H1 (cell line): ENCODE measurements around the gene FBXL12. TPM values are rescaled to one million over a fixed set of nuclear protein-coding genes. Genes with fewer than 3 reads are reported as not detected.

Experiments used
- CBX8 ChIP-seq: fragments of 300-800, 300-1000 bp; sonication (generic); IDR thresholded peaks from 2 replicates; pipeline ENCODE4 v1.7.1; 2016; ENCODE audit warnings: low read depth, low read length, borderline replicate concordance
- JUN ChIP-seq: IDR thresholded peaks from 2 replicates; pipeline ENCODE4 v1.6.1; 2011; ENCODE audit warnings: low read depth, mild to moderate bottlenecking, improper control_type of control experiment, low read length
- KDM1A ChIP-seq: fragments of 200-600, 300-600 bp; sonication (generic); IDR thresholded peaks from 2 replicates; pipeline ENCODE4 v1.7.1; 2016; ENCODE audit warnings: mild to moderate bottlenecking, low read length, borderline replicate concordance
- RXRA ChIP-seq: IDR thresholded peaks from 2 replicates; pipeline ENCODE4 v1.6.1; 2011; ENCODE audit warnings: low read depth, mild to moderate bottlenecking, low read length, moderate library complexity; ENCODE audit not compliant: insufficient read depth
- TCF12 ChIP-seq: IDR thresholded peaks from 2 replicates; pipeline ENCODE4 v1.6.1; 2011; ENCODE audit warnings: low read depth, mild to moderate bottlenecking, low read length
- YY1 ChIP-seq: IDR thresholded peaks from 2 replicates; pipeline ENCODE4 v1.6.1; 2011; ENCODE audit warnings: low read depth, mild to moderate bottlenecking, low read length
- polyA plus RNA-seq, 7 experiments: library from polyadenylated mRNA; depleted of rRNA in 3 of 7; stranded (reverse) in 5 of 7; unstranded in 2 of 7; fragments of >200 nt in 5 of 7; fragments of 200-250 nt in 2 of 7; gene quantifications; 1 replicate in 5 of 7; 2 replicates in 1 of 7; 4 replicates in 1 of 7; pipeline versions ENCODE4 v1.2.1 to v1.2.3, GENCODE V29; 2011 to 2013; ENCODE audit warnings: missing spikeins in 2 of 7, mixed read lengths in 2 of 7
- total RNA-seq: library from RNA; stranded (reverse); fragmentation: NEBNext Ultra II Directional; extraction: Animal tissue kit (Norgen Biotek cat#: 25700); gene quantifications from 2 replicates; pipeline ENCODE4 v1.2.1, GENCODE V29; 2021
- TF ChIP-seq, protein P1 (sequence below): fragments of 300-600 bp; sonication (generic); IDR thresholded peaks from 2 replicates; pipeline ENCODE4 v1.7.1; 2012; ENCODE audit warnings: low read length, moderate library complexity, mild to moderate bottlenecking, inconsistent platforms; ENCODE audit not compliant: insufficient replicate concordance

The FBXL12 gene
- total and polyA plus RNA-seq, 2 of the 8 experiments (the other 6 are each of a cell fraction or from before 2014, with no cell fraction given): 24.6 to 62.3 TPM

DNA sequence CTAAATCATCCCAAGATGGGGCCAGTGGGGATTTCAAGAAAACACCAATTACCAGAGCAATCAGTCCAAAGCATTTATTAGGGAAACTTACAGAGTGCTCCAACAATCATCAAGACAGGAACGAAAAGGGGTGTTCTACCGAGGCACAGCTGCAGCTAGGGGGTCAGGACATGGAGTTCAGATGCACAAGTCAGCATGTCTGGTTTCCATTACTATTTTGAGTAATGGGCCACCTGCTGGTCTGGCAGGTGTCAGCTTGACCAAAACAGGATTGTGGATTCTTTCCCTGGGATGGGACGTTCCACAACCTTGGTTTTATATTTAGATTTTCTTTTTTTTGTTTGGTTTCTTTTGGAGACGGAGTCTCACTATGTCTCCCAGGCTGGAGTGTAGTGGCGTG is 4.9 kb upstream of the FBXL12 start (continued):
- TF ChIP-seq, protein P1, sequence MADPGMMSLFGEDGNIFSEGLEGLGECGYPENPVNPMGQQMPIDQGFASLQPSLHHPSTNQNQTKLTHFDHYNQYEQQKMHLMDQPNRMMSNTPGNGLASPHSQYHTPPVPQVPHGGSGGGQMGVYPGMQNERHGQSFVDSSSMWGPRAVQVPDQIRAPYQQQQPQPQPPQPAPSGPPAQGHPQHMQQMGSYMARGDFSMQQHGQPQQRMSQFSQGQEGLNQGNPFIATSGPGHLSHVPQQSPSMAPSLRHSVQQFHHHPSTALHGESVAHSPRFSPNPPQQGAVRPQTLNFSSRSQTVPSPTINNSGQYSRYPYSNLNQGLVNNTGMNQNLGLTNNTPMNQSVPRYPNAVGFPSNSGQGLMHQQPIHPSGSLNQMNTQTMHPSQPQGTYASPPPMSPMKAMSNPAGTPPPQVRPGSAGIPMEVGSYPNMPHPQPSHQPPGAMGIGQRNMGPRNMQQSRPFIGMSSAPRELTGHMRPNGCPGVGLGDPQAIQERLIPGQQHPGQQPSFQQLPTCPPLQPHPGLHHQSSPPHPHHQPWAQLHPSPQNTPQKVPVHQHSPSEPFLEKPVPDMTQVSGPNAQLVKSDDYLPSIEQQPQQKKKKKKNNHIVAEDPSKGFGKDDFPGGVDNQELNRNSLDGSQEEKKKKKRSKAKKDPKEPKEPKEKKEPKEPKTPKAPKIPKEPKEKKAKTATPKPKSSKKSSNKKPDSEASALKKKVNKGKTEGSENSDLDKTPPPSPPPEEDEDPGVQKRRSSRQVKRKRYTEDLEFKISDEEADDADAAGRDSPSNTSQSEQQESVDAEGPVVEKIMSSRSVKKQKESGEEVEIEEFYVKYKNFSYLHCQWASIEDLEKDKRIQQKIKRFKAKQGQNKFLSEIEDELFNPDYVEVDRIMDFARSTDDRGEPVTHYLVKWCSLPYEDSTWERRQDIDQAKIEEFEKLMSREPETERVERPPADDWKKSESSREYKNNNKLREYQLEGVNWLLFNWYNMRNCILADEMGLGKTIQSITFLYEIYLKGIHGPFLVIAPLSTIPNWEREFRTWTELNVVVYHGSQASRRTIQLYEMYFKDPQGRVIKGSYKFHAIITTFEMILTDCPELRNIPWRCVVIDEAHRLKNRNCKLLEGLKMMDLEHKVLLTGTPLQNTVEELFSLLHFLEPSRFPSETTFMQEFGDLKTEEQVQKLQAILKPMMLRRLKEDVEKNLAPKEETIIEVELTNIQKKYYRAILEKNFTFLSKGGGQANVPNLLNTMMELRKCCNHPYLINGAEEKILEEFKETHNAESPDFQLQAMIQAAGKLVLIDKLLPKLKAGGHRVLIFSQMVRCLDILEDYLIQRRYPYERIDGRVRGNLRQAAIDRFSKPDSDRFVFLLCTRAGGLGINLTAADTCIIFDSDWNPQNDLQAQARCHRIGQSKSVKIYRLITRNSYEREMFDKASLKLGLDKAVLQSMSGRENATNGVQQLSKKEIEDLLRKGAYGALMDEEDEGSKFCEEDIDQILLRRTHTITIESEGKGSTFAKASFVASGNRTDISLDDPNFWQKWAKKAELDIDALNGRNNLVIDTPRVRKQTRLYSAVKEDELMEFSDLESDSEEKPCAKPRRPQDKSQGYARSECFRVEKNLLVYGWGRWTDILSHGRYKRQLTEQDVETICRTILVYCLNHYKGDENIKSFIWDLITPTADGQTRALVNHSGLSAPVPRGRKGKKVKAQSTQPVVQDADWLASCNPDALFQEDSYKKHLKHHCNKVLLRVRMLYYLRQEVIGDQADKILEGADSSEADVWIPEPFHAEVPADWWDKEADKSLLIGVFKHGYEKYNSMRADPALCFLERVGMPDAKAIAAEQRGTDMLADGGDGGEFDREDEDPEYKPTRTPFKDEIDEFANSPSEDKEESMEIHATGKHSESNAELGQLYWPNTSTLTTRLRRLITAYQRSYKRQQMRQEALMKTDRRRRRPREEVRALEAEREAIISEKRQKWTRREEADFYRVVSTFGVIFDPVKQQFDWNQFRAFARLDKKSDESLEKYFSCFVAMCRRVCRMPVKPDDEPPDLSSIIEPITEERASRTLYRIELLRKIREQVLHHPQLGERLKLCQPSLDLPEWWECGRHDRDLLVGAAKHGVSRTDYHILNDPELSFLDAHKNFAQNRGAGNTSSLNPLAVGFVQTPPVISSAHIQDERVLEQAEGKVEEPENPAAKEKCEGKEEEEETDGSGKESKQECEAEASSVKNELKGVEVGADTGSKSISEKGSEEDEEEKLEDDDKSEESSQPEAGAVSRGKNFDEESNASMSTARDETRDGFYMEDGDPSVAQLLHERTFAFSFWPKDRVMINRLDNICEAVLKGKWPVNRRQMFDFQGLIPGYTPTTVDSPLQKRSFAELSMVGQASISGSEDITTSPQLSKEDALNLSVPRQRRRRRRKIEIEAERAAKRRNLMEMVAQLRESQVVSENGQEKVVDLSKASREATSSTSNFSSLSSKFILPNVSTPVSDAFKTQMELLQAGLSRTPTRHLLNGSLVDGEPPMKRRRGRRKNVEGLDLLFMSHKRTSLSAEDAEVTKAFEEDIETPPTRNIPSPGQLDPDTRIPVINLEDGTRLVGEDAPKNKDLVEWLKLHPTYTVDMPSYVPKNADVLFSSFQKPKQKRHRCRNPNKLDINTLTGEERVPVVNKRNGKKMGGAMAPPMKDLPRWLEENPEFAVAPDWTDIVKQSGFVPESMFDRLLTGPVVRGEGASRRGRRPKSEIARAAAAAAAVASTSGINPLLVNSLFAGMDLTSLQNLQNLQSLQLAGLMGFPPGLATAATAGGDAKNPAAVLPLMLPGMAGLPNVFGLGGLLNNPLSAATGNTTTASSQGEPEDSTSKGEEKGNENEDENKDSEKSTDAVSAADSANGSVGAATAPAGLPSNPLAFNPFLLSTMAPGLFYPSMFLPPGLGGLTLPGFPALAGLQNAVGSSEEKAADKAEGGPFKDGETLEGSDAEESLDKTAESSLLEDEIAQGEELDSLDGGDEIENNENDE: no peak
- TF ChIP-seq YY1 (no peak), JUN (no peak), CBX8 (no peak), TCF12 (no peak), KDM1A (no peak), RXRA (no peak)
- TF ChIP-seq, all 59 proteins: peak for 0
